ENCODE data around the gene NAPA. TPM values are rescaled to one million over a fixed set of nuclear protein-coding genes. Genes with fewer than 3 reads are reported as not detected.

NAPA gene
- total and polyA plus RNA-seq, 2 of the 13 experiments (the other 11 are each of a cell fraction or from before 2014, with no cell fraction given), result 32.6 to 65.9 TPM

- TF ChIP-seq, protein P1, sequence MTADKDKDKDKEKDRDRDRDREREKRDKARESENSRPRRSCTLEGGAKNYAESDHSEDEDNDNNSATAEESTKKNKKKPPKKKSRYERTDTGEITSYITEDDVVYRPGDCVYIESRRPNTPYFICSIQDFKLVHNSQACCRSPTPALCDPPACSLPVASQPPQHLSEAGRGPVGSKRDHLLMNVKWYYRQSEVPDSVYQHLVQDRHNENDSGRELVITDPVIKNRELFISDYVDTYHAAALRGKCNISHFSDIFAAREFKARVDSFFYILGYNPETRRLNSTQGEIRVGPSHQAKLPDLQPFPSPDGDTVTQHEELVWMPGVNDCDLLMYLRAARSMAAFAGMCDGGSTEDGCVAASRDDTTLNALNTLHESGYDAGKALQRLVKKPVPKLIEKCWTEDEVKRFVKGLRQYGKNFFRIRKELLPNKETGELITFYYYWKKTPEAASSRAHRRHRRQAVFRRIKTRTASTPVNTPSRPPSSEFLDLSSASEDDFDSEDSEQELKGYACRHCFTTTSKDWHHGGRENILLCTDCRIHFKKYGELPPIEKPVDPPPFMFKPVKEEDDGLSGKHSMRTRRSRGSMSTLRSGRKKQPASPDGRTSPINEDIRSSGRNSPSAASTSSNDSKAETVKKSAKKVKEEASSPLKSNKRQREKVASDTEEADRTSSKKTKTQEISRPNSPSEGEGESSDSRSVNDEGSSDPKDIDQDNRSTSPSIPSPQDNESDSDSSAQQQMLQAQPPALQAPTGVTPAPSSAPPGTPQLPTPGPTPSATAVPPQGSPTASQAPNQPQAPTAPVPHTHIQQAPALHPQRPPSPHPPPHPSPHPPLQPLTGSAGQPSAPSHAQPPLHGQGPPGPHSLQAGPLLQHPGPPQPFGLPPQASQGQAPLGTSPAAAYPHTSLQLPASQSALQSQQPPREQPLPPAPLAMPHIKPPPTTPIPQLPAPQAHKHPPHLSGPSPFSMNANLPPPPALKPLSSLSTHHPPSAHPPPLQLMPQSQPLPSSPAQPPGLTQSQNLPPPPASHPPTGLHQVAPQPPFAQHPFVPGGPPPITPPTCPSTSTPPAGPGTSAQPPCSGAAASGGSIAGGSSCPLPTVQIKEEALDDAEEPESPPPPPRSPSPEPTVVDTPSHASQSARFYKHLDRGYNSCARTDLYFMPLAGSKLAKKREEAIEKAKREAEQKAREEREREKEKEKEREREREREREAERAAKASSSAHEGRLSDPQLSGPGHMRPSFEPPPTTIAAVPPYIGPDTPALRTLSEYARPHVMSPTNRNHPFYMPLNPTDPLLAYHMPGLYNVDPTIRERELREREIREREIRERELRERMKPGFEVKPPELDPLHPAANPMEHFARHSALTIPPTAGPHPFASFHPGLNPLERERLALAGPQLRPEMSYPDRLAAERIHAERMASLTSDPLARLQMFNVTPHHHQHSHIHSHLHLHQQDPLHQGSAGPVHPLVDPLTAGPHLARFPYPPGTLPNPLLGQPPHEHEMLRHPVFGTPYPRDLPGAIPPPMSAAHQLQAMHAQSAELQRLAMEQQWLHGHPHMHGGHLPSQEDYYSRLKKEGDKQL (CRISPR knock-in tag; IDR thresholded peaks at IDR 0.05; ENCODE audit: low read depth), result no peak
- peak; percentile 16; the same call in 1 of the 2 replicates for TF ChIP-seq ZNF747 (CRISPR knock-in tag; IDR thresholded peaks at IDR 0.05; ENCODE audit: borderline replicate concordance)
- TF ChIP-seq MYC (CRISPR knock-in tag; IDR thresholded peaks at IDR 0.05; ENCODE audit: borderline replicate concordance), result peak; percentile 68; the same call in 1 of the 2 replicates
- no peak; the same call in 1 of the 2 replicates for TF ChIP-seq SRY (CRISPR knock-in tag; IDR thresholded peaks at IDR 0.05)
- no peak for TF ChIP-seq MAFG (CRISPR knock-in tag; IDR thresholded peaks at IDR 0.05)
- TF ChIP-seq, protein P2, sequence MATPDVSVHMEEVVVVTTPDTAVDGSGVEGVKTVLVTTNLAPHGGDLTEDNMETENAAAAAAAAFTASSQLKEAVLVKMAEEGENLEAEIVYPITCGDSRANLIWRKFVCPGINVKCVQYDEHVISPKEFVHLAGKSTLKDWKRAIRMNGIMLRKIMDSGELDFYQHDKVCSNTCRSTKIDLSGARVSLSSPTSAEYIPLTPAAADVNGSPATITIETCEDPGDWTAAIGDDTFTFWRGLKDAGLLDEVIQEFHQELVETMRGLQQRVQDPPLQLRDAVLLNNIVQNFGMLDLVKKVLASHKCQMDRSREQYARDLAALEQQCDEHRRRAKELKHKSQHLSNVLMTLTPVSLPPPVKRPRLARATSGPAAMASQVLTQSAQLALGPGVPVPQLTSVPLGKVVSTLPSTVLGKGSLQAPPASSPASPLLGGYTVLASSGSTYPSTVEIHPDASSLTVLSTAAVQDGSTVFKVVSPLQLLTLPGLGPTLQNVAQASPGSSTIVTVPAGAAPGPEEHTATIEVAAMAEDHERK (CRISPR knock-in tag; IDR thresholded peaks at IDR 0.05; ENCODE audit: low read depth), result peak; percentile 43; the same call in 1 of the 2 replicates
- TF ChIP-seq ZNF549 (CRISPR knock-in tag; IDR thresholded peaks at IDR 0.05), result no peak
- no peak for TF ChIP-seq MTA3 (CRISPR knock-in tag; IDR thresholded peaks at IDR 0.05)
- TF ChIP-seq, protein P3, sequence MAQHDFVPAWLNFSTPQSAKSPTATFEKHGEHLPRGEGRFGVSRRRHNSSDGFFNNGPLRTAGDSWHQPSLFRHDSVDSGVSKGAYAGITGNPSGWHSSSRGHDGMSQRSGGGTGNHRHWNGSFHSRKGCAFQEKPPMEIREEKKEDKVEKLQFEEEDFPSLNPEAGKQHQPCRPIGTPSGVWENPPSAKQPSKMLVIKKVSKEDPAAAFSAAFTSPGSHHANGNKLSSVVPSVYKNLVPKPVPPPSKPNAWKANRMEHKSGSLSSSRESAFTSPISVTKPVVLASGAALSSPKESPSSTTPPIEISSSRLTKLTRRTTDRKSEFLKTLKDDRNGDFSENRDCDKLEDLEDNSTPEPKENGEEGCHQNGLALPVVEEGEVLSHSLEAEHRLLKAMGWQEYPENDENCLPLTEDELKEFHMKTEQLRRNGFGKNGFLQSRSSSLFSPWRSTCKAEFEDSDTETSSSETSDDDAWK (CRISPR knock-in tag; IDR thresholded peaks at IDR 0.05), result no peak
- TF ChIP-seq CCAR2 (optimal IDR thresholded peaks at IDR 0.05; ENCODE audit: low read depth, low read length), result no peak
- TF ChIP-seq ZNF501 (CRISPR knock-in tag; IDR thresholded peaks at IDR 0.05), result peak; percentile 93
- peak; percentile 63 for TF ChIP-seq MEF2D (CRISPR knock-in tag; IDR thresholded peaks at IDR 0.05)
- TF ChIP-seq MIER3 (CRISPR knock-in tag; IDR thresholded peaks at IDR 0.05; ENCODE audit: borderline replicate concordance), result peak; percentile 68; the same call in 1 of the 2 replicates
- peak; percentile 19; the same call in 1 of the 2 replicates for TF ChIP-seq PHF21A (CRISPR knock-in tag; IDR thresholded peaks at IDR 0.05)
- no peak for TF ChIP-seq ZNF260 (CRISPR knock-in tag; IDR thresholded peaks at IDR 0.05; ENCODE audit: borderline replicate concordance, low read depth)
- peak; percentile 64 for TF ChIP-seq IKZF4 (CRISPR knock-in tag; IDR thresholded peaks at IDR 0.05; ENCODE audit: borderline replicate concordance, low read depth, not compliant biosample characterization)
- TF ChIP-seq ZFP36L1 (CRISPR knock-in tag; IDR thresholded peaks at IDR 0.05), result no peak
- TF ChIP-seq RBM22 (optimal IDR thresholded peaks at IDR 0.05; ENCODE audit: low read length), result no peak
- no peak for TF ChIP-seq SKI (IDR thresholded peaks at IDR 0.05; ENCODE audit: partially characterized antibody)
- no peak for TF ChIP-seq ZNF30 (CRISPR knock-in tag; IDR thresholded peaks at IDR 0.05)
- TF ChIP-seq ZNF766 (CRISPR knock-in tag; IDR thresholded peaks at IDR 0.05; ENCODE audit: borderline replicate concordance), result peak; percentile 46; the same call in 1 of the 2 replicates
- TF ChIP-seq ZBTB21 (CRISPR knock-in tag; IDR thresholded peaks at IDR 0.05), result no peak
Observed at GRCh38 chr19:47483800-47484690, 30.8 kb downstream of the NAPA start, which contains the start of gene KPTN (continued).
